ENCODE results near the gene CCDC12.

The CCDC12 gene

DNA sequence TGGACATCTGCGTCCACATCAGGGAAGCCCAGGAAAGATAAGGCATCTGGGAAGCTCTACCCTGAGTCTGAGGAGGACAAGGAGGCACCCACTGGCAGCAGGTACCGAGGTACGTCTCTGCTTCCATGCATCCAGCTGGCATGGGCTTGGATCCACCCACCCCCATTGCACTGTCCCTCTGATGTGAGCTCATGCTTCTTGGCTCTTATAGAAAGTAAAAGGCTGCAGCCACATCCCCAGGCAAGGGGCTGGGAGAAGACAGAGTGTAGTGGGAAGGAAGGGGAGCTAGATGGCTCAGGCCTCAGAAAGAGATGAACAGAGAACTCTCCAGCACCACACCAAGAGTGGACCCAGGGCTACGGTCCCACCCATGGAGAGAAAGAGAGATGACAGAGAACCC lies 80.8 kb downstream of the CCDC12 start:
- no peak overlapping the region for H3K27ac ChIP-seq
- TF ChIP-seq CTCF (conservative IDR thresholded peaks at IDR 0.05) (no peak), ZFX (IDR thresholded peaks at IDR 0.05) (no peak)

- TF ChIP-seq CTCF (conservative IDR thresholded peaks at IDR 0.05) (peak; percentile 86), ZFX (IDR thresholded peaks at IDR 0.05) (no peak)
- H3K27ac ChIP-seq: no peak overlapping the region
Measured at GRCh38 chr3:46895204-46895660, 81.3 kb downstream of the CCDC12 start.

DNA sequence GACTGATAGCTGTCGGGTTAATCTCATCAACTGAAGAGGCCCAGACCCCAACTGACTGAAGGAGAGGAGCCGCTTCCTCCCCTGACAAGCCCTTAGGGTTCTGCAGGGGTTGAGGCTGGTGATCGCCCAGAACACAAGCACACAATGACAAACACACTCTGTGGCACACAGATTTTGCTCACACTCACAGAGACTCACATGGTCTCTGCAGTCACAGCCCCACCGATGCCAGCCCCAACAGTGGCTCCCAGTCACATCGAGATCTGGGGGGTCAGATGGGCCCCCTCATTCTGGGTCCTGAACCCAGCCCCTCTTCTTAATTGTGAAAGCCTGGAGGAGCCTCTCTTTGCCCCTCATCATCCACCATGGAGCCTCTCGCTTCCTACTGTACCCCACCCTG lies 82.3 kb downstream of the CCDC12 start:
- H3K27ac ChIP-seq: no peak overlapping the region
- TF ChIP-seq CTCF (conservative IDR thresholded peaks at IDR 0.05): no peak
- no peak for TF ChIP-seq ZFX (IDR thresholded peaks at IDR 0.05)

- H3K27ac ChIP-seq: no peak overlapping the region
- TF ChIP-seq CTCF (conservative IDR thresholded peaks at IDR 0.05) (no peak), ZFX (IDR thresholded peaks at IDR 0.05) (no peak)
Measured at GRCh38 chr3:46893763-46894162, 82.8 kb downstream of the CCDC12 start.

DNA sequence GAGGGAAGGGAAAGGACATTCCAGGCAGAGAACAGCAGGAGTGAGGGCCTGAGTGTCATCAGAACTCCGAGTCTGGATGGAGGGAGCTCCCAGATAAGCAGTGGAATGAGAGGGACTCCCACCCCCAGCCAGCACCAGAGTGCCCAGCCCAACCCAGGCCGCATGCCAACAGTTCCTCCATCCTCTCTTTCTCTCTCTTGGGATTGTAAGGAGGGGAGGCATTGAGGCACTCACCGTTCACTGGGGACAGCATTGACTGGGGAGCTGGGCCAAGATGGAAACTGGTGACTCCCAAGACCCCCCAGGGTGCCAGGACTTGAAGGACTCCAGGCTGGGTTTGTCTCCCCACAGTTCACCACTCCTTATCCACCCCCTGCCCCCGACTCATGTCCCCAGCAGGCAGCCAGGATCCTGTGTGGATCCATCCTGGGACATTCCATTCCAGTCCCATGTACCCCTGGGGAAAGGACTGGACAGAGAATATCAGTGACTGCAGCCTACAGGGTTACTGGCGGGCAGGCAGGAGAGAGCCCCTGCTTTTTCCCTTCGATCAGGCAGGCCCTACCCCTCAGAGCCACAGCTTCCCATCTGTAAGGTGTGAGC lies 83.3 kb downstream of the CCDC12 start:
- peak overlapping the region; percentile 28; the same call in 1 of the 2 replicates for H3K27ac ChIP-seq
- TF ChIP-seq ZFX (IDR thresholded peaks at IDR 0.05) (no peak), CTCF (conservative IDR thresholded peaks at IDR 0.05) (no peak)

DNA sequence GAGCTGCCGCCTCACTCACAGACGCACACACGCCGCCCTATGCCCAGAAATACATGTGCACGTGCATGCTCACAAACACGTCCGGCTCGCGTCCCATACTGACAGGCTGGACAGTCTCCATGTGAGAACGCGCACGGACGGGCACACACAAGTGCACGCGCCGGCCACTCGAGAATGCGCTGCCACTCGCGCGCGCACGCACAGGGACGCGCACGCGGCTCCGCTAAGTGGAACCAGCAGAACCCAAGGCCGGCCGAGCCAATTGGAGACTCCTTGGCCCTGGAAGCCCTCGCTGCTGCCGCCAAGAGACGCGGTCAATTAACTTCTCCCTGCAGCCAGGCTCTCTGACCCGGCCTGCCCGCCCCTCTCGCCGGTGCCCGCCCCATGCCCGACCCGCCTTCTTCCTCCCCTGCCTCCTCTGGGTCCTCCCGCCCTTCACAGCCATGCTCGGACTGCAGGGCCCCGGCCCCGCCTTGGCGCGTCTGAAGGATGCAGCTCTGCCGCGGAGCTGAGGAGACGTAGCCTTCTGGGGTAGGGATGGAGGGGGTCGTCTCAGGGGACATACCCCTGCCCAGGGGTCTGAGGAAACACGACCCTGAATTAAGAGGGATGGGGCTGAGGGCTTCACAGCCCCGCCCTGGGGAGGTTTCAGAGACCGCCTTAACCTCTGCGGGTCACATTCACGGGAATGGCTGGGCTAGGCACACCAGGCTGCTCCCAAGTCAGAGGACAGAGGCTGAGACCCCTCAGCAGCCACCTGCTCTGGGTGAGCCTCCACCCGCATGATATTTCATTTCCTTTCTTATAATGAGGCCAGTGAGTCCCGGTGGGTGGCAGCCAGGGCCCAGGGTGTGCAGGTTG lies 84.0 kb downstream of the CCDC12 start:
- H3K27ac ChIP-seq: peak overlapping the region; percentile 28
- peak; percentile 18 for TF ChIP-seq CTCF (conservative IDR thresholded peaks at IDR 0.05)
- no peak for TF ChIP-seq ZFX (IDR thresholded peaks at IDR 0.05)

GRCh38 chr3:46891132-46891531 lies 85.4 kb downstream of the CCDC12 start:
- TF ChIP-seq ZFX (IDR thresholded peaks at IDR 0.05) (no peak), CTCF (conservative IDR thresholded peaks at IDR 0.05) (no peak)
- H3K27ac ChIP-seq: no peak overlapping the region
